ENCODE measurements around the gene FGF1.

DNA sequence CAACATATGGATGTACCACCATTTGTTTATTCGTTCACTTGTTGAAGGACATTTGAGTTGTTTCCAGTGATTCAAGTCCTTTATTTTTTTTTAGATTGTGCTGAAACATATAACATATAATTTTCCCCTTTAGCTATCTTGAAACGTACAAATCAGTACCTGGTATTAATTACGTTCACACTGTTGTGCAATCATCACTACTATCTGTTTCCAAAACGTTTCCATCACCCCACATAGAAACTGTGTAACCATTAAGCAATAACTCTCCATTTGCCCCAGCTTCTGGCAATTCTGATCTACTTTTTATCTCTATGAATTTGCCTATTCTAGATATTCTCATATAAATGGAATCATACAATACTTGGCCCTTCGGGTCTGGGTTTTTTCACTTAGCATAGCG, 116.0 kb downstream of the FGF1 start:
- TF ChIP-seq, protein P1, sequence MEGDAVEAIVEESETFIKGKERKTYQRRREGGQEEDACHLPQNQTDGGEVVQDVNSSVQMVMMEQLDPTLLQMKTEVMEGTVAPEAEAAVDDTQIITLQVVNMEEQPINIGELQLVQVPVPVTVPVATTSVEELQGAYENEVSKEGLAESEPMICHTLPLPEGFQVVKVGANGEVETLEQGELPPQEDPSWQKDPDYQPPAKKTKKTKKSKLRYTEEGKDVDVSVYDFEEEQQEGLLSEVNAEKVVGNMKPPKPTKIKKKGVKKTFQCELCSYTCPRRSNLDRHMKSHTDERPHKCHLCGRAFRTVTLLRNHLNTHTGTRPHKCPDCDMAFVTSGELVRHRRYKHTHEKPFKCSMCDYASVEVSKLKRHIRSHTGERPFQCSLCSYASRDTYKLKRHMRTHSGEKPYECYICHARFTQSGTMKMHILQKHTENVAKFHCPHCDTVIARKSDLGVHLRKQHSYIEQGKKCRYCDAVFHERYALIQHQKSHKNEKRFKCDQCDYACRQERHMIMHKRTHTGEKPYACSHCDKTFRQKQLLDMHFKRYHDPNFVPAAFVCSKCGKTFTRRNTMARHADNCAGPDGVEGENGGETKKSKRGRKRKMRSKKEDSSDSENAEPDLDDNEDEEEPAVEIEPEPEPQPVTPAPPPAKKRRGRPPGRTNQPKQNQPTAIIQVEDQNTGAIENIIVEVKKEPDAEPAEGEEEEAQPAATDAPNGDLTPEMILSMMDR (IDR thresholded peaks at IDR 0.05) = no peak
- no peak for TF ChIP-seq POLR2A (IDR thresholded peaks at IDR 0.05)

Measured in breast epithelium (tissue), 3 donors.